ENCODE data around the gene MIER3. TPM values are rescaled to one million over a fixed set of nuclear protein-coding genes. Genes with fewer than 3 reads are reported as not detected.
"Not testable (repeated sequence)": the region's sequence is repeated elsewhere in the genome, so short reads cannot be mapped to it uniquely, and the experiment has no call there.

The MIER3 gene
- total RNA-seq, 6 experiments from 2014 or later: 7.3 to 14.7 (median 11.2) TPM

- WGBS (ENCODE audit: insufficient coverage, low coverage, low lambda C conversion rate, missing lambda C conversion rate): 60% methylated on average over 1 of the region's 1 CpG
- H3K4me3 ChIP-seq: no peak overlapping the region
- DNase-seq (no peak), ATAC-seq (no peak)
- no peaks in the 10 kb centered on the region for H3K36me3 ChIP-seq
- intact Hi-C loops (cut with DNase I): no loop called here
- no peak for TF ChIP-seq POLR2A (IDR thresholded peaks at IDR 0.05)
- no peak for TF ChIP-seq CTCF (IDR thresholded peaks at IDR 0.05)
- no peak overlapping the region for H3K27ac ChIP-seq
- no peaks in the 10 kb centered on the region for H3K27me3 ChIP-seq
- H3K9me3 ChIP-seq: no peaks in the 10 kb centered on the region
- no peaks in the 10 kb centered on the region for H3K4me1 ChIP-seq
Measured at GRCh38 chr5:56983593-56984361, 31.9 kb upstream of the MIER3 start.

GRCh38 chr5:56981548-56982315, 29.8 kb upstream of the MIER3 start:
- Histone ChIP-seq H3K4me1 (no peaks in the 10 kb centered on the region), H3K4me3 (no peak overlapping the region), H3K27ac (no peak overlapping the region), H3K9me3 (no peaks in the 10 kb centered on the region), H3K27me3 (no peaks in the 10 kb centered on the region), H3K36me3 (no peaks in the 10 kb centered on the region)
- intact Hi-C loops (cut with DNase I): no loop called here
- TF ChIP-seq CTCF (IDR thresholded peaks at IDR 0.05) (no peak), POLR2A (IDR thresholded peaks at IDR 0.05) (no peak)
- 85% methylated on average over 4 of the region's 4 CpGs for WGBS (ENCODE audit: insufficient coverage, low coverage, low lambda C conversion rate, missing lambda C conversion rate)
- ATAC-seq: no peak
- DNase-seq: no peak

- H3K27ac ChIP-seq: no peak overlapping the region
- no peaks in the 10 kb centered on the region for H3K36me3 ChIP-seq
- no peak overlapping the region for H3K4me3 ChIP-seq
- intact Hi-C loops (cut with DNase I): no loop called here
- DNase-seq: no peak
- 87% methylated on average over 7 of the region's 13 CpGs for WGBS (ENCODE audit: insufficient coverage, low coverage, low lambda C conversion rate, missing lambda C conversion rate)
- H3K9me3 ChIP-seq: no peaks in the 10 kb centered on the region
- H3K4me1 ChIP-seq: no peaks in the 10 kb centered on the region
- ATAC-seq: no peak
- no peak for TF ChIP-seq CTCF (IDR thresholded peaks at IDR 0.05)
- TF ChIP-seq POLR2A (IDR thresholded peaks at IDR 0.05): no peak
- H3K27me3 ChIP-seq: no peaks in the 10 kb centered on the region
Measured at GRCh38 chr5:56979968-56980367, 28.0 kb upstream of the MIER3 start.

GRCh38 chr5:56979526-56979925, 27.6 kb upstream of the MIER3 start:
- H3K27ac ChIP-seq; H3K4me1 ChIP-seq; H3K9me3 ChIP-seq; H3K27me3 ChIP-seq; intact Hi-C loops (cut with DNase I); ATAC-seq; DNase-seq; H3K36me3 ChIP-seq; H3K4me3 ChIP-seq: not testable (repeated sequence)
- 59% methylated on average over 2 of the region's 5 CpGs for WGBS (ENCODE audit: insufficient coverage, low coverage, low lambda C conversion rate, missing lambda C conversion rate)

GRCh38 chr5:56977822-56978221, 25.9 kb upstream of the MIER3 start:
- TF ChIP-seq POLR2A (IDR thresholded peaks at IDR 0.05): no peak
- no peak for TF ChIP-seq CTCF (IDR thresholded peaks at IDR 0.05)
- no peak overlapping the region for H3K27ac ChIP-seq
- intact Hi-C loops (cut with DNase I): no loop called here
- ATAC-seq (no peak), DNase-seq (no peak)
- H3K4me1 ChIP-seq: no peaks in the 10 kb centered on the region
- H3K4me3 ChIP-seq: no peak overlapping the region
- H3K9me3 ChIP-seq: no peaks in the 10 kb centered on the region
- H3K27me3 ChIP-seq: no peaks in the 10 kb centered on the region
- H3K36me3 ChIP-seq: no peaks in the 10 kb centered on the region
- 22% methylated on average over 1 of the region's 2 CpGs for WGBS (ENCODE audit: insufficient coverage, low coverage, low lambda C conversion rate, missing lambda C conversion rate)
